H1 (cell line): ENCODE data around the gene FBXO8. TPM values are rescaled to one million over a fixed set of nuclear protein-coding genes. Genes with fewer than 3 reads are reported as not detected.

Experiments
- CTCF ChIA-PET: fragments of 300-600 bp; sonication (Branson Sonifier 250); formaldehyde crosslinking; loops from one replicate; lab custom pipeline; 2021; ENCODE audit not compliant: partially characterized antibody; lab: Charles Lee
- POLR2A ChIA-PET: fragments of 300-600 bp; sonication (Branson Sonifier 250); formaldehyde crosslinking; loops from one replicate; lab custom pipeline; 2021; ENCODE audit warnings: inconsistent platforms; ENCODE audit not compliant: partially characterized antibody; lab: Charles Lee
- DNase-seq, 2 experiments: peaks; one replicate each; pipeline versions ENCODE4 v3.0.0 to v3.0.0-alpha.2; 2010 to 2022; ENCODE audit warnings: low spot score in 2 of 2, low read depth in 1 of 2, mixed read lengths in 1 of 2
- FAIRE-seq: peaks from 2 replicates; lab custom pipeline; 2011; peaks lifted over from hg19 to GRCh38; lab: Jason Lieb, UNC
- H2AFZ ChIP-seq: 2 replicates; pipeline ENCODE4 v1.8.1; 2012; ENCODE audit warnings: low read length, inconsistent platforms
- H2AK5ac ChIP-seq: 2 replicates; pipeline ENCODE4 v1.6.1; 2013; ENCODE audit warnings: low read depth, low read length
- H2BK120ac ChIP-seq: replicated peaks from 2 replicates; pipeline ENCODE3; 2013; ENCODE audit warnings: low read depth, low read length, inconsistent platforms
- H2BK12ac ChIP-seq: 2 replicates; pipeline ENCODE4 v1.6.1; 2013; ENCODE audit warnings: low read depth, low read length
- H2BK15ac ChIP-seq: 2 replicates; pipeline ENCODE4 v1.6.1; 2013; ENCODE audit warnings: low read length
- H2BK20ac ChIP-seq: 2 replicates; pipeline ENCODE4 v1.6.1; 2013; ENCODE audit warnings: low read length
- H2BK5ac ChIP-seq: 2 replicates; pipeline ENCODE4 v1.6.1; 2013; ENCODE audit warnings: low read depth, low read length
- H3K14ac ChIP-seq: 2 replicates; pipeline ENCODE4 v1.6.1; 2013; ENCODE audit warnings: inconsistent platforms; ENCODE audit not compliant: insufficient read length
- H3K18ac ChIP-seq: 2 replicates; pipeline ENCODE4 v1.6.1; 2013; ENCODE audit warnings: low read length; ENCODE audit errors: extremely low read depth
- H3K23ac ChIP-seq: 2 replicates; pipeline ENCODE4 v1.6.1; 2013; ENCODE audit warnings: inconsistent platforms; ENCODE audit not compliant: insufficient read length
- H3K23me2 ChIP-seq: 2 replicates; pipeline ENCODE4 v1.6.1; 2013; ENCODE audit warnings: low read depth, low read length
- H3K27ac ChIP-seq: 2 replicates; pipeline ENCODE4 v1.6.1; 2011; ENCODE audit warnings: low read depth, low read length, inconsistent platforms
- H3K27me3 ChIP-seq, 4 experiments: replicated peaks in 1 of 4; 1 replicate in 1 of 4; 2 replicates in 3 of 4; pipeline versions ENCODE4 v1.6.1 to v1.8.1; 2011 to 2013; ENCODE audit warnings: low read length in 3 of 4, mild to moderate bottlenecking in 3 of 4, inconsistent platforms in 2 of 4, mixed read lengths in 2 of 4, moderate library complexity in 1 of 4; ENCODE audit not compliant: control insufficient read depth in 3 of 4, insufficient read depth in 3 of 4; ENCODE audit errors: extremely low read depth in 1 of 4
- H3K36me3 ChIP-seq, 4 experiments: 2 replicates each; pipeline versions ENCODE4 v1.6.1 to v1.8.1; 2011 to 2013; ENCODE audit warnings: mild to moderate bottlenecking in 4 of 4, low read length in 3 of 4, moderate library complexity in 2 of 4, control low read depth in 1 of 4, inconsistent platforms in 1 of 4; ENCODE audit not compliant: insufficient read depth in 4 of 4, control insufficient read depth in 2 of 4
- H3K4ac ChIP-seq: replicated peaks from 2 replicates; pipeline ENCODE3; 2013; ENCODE audit warnings: low read length, low read depth, mixed read lengths, inconsistent platforms; ENCODE audit not compliant: insufficient read length
- H3K4me1 ChIP-seq, 4 experiments: replicated peaks in 1 of 4; 1 replicate in 1 of 4; 2 replicates in 3 of 4; pipeline versions ENCODE4 v1.6.1 to v1.8.1; 2011 to 2013; ENCODE audit warnings: low read length in 3 of 4, inconsistent platforms in 2 of 4, mixed read lengths in 1 of 4; ENCODE audit not compliant: insufficient read depth in 4 of 4, control insufficient read depth in 3 of 4
- H3K4me2 ChIP-seq, 2 experiments: 2 replicates each; pipeline versions ENCODE4 v1.6.1 to v1.8.1; 2011 to 2013; ENCODE audit warnings: low read depth in 2 of 2, low read length in 2 of 2, control low read depth in 1 of 2, inconsistent platforms in 1 of 2, mild to moderate bottlenecking in 1 of 2; ENCODE audit not compliant: insufficient read depth in 1 of 2
- H3K4me3 ChIP-seq, 4 experiments: fragments of 200-600, 300-600 bp in 1 of 4; sonication (generic), shearing (Covaris generic), sonication (Bioruptor Twin) in 1 of 4; 2 replicates each; pipeline versions ENCODE4 v1.5.1 to v1.8.1; 2011 to 2016; ENCODE audit warnings: low read length in 4 of 4, low read depth in 3 of 4, control low read depth in 2 of 4, inconsistent platforms in 2 of 4, mild to moderate bottlenecking in 2 of 4, mixed read lengths in 1 of 4, moderate library complexity in 1 of 4; ENCODE audit not compliant: insufficient read depth in 2 of 4; ENCODE audit errors: extremely low read depth in 1 of 4
- H3K56ac ChIP-seq: replicated peaks from 2 replicates; pipeline ENCODE3; 2013; ENCODE audit warnings: low read depth, mild to moderate bottlenecking, mixed read lengths, low read length, inconsistent platforms; ENCODE audit not compliant: insufficient read length
- H3K79me1 ChIP-seq: 2 replicates; pipeline ENCODE4 v1.6.1; 2013; ENCODE audit warnings: low read depth, low read length, control low read depth
- H3K79me2 ChIP-seq, 2 experiments: 2 replicates each; pipeline versions ENCODE4 v1.6.1 to v1.8.1; 2012 to 2013; ENCODE audit warnings: low read length in 2 of 2, mild to moderate bottlenecking in 2 of 2, inconsistent platforms in 1 of 2; ENCODE audit not compliant: insufficient read depth in 2 of 2, control insufficient read depth in 1 of 2
- H3K9ac ChIP-seq, 4 experiments: replicated peaks in 1 of 4; 1 replicate in 1 of 4; 2 replicates in 3 of 4; pipeline versions ENCODE4 v1.6.1 to v1.8.1; 2011 to 2013; ENCODE audit warnings: low read depth in 3 of 4, low read length in 3 of 4, control low read depth in 2 of 4, mild to moderate bottlenecking in 2 of 4, moderate library complexity in 2 of 4, inconsistent platforms in 1 of 4; ENCODE audit errors: extremely low read depth in 1 of 4
- H3K9me3 ChIP-seq, 2 experiments: 2 replicates each; pipeline versions ENCODE4 v1.6.1 to v1.8.1; 2012 to 2013; ENCODE audit warnings: mild to moderate bottlenecking in 2 of 2, moderate library complexity in 2 of 2, control low read depth in 1 of 2, inconsistent platforms in 1 of 2, low read depth in 1 of 2, low read length in 1 of 2, mixed read lengths in 1 of 2; ENCODE audit not compliant: insufficient read depth in 2 of 2
- H4K20me1 ChIP-seq, 2 experiments: replicated peaks in 1 of 2; 2 replicates each; pipeline versions ENCODE3 to v1.8.1; 2011 to 2013; ENCODE audit warnings: inconsistent platforms in 2 of 2, low read length in 2 of 2, mild to moderate bottlenecking in 1 of 2; ENCODE audit not compliant: insufficient read depth in 2 of 2, control insufficient read depth in 1 of 2
- H4K5ac ChIP-seq: 2 replicates; pipeline ENCODE4 v1.6.1; 2013; ENCODE audit warnings: low read length, low read depth, mixed read lengths, inconsistent platforms; ENCODE audit not compliant: insufficient read length
- H4K8ac ChIP-seq: 2 replicates; pipeline ENCODE4 v1.8.0; 2013; ENCODE audit warnings: mild to moderate bottlenecking, moderate library complexity, low read length, inconsistent platforms; ENCODE audit not compliant: insufficient read depth; ENCODE audit errors: extremely low read depth
- H4K91ac ChIP-seq: replicated peaks from 2 replicates; pipeline ENCODE3; 2013; ENCODE audit warnings: low read length, mixed read lengths, inconsistent platforms; ENCODE audit not compliant: insufficient read length
- ASH2L ChIP-seq: fragments of 200-600, 300-600 bp; sonication (generic); IDR thresholded peaks from one replicate; pipeline ENCODE4 v1.7.1; 2017; ENCODE audit warnings: low read length
- BCL11A ChIP-seq, 2 experiments: IDR thresholded peaks; one replicate each; pipeline ENCODE4 v1.6.1; 2011; ENCODE audit warnings: low read depth in 2 of 2, low read length in 2 of 2, mild to moderate bottlenecking in 2 of 2
- CBX5 ChIP-seq: fragments of 300-800, 300-1000 bp; sonication (generic); IDR thresholded peaks from 2 replicates; pipeline ENCODE4 v1.7.1; 2016; ENCODE audit warnings: antibody characterized with exemption, low read length, low read depth
- CEBPB ChIP-seq: IDR thresholded peaks from 2 replicates; pipeline ENCODE4 v1.6.1; 2012; ENCODE audit warnings: low read depth, low read length
- POLR2A ChIP-seq, 2 experiments: IDR thresholded peaks; 1 replicate in 1 of 2; 2 replicates in 1 of 2; pipeline ENCODE4 v1.6.1; 2011; ENCODE audit warnings: low read depth in 2 of 2, low read length in 2 of 2, mild to moderate bottlenecking in 2 of 2; ENCODE audit errors: control extremely low read depth in 1 of 2
- SIX5 ChIP-seq: IDR thresholded peaks from 2 replicates; pipeline ENCODE4 v1.6.1; 2011; ENCODE audit warnings: mild to moderate bottlenecking, low read depth, low read length
- WGBS, 2 experiments: shearing (Covaris generic) in 1 of 2; methylation state at CpG; one replicate each; pipeline versions ENCODE4 v1.1.6 to v1.1.7; 2013 to 2015; ENCODE audit warnings: low lambda C conversion rate in 2 of 2, mixed read lengths in 2 of 2, inconsistent platforms in 1 of 2, low coverage in 1 of 2, missing lambda C conversion rate in 1 of 2; ENCODE audit not compliant: insufficient replicate concordance in 2 of 2, insufficient coverage in 1 of 2, insufficient read length in 1 of 2; ENCODE audit errors: extremely low coverage in 1 of 2, missing lambda C conversion rate in 1 of 2; 5-methylcytosine and 5-hydroxymethylcytosine counted together
- polyA plus RNA-seq, 7 experiments: library from polyadenylated mRNA; depleted of rRNA in 3 of 7; stranded (reverse) in 5 of 7; unstranded in 2 of 7; fragments of >200 nt in 5 of 7; fragments of 200-250 nt in 2 of 7; gene quantifications; 1 replicate in 5 of 7; 2 replicates in 1 of 7; 4 replicates in 1 of 7; pipeline versions ENCODE4 v1.2.1 to v1.2.3, GENCODE V29; 2011 to 2013; ENCODE audit warnings: missing spikeins in 2 of 7, mixed read lengths in 2 of 7
- total RNA-seq: library from RNA; stranded (reverse); fragmentation: NEBNext Ultra II Directional; extraction: Animal tissue kit (Norgen Biotek cat#: 25700); gene quantifications from 2 replicates; pipeline ENCODE4 v1.2.1, GENCODE V29; 2021
- TF ChIP-seq, protein P1 (sequence below): IDR thresholded peaks from 2 replicates; pipeline ENCODE4 v1.6.1; 2012; ENCODE audit warnings: inconsistent platforms

The FBXO8 gene
- total and polyA plus RNA-seq, 2 of the 8 experiments (the other 6 are each of a cell fraction or from before 2014, with no cell fraction given): 5.1 to 7.5 TPM

DNA sequence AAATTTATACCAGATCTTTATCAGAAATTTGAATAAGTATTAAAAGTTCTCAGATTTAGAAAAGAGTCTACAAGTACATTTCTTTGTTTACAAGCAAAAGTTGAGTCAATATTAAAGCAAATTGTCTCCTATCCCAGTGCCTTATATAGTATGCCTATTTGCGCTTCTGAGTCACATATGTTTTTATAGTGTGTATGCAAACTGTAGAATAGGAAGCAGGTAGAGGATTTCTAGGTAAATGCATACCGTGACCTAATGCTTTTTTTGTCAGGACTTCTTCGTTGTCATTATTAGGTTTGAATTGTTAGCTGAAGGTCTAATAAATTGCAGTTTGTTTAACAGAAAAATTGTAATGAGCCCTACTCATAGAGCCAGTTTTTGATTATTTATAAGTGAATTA, 22.5 kb upstream of the FBXO8 start:
- H3K79me1 ChIP-seq: no peaks in the 10 kb centered on the region
- no peak overlapping the region for H2BK20ac ChIP-seq
- H3K18ac ChIP-seq: no peak overlapping the region
- no peak overlapping the region for H2BK15ac ChIP-seq
- H3K9me3 ChIP-seq: no peaks in the 10 kb centered on the region
- no peak overlapping the region for H4K8ac ChIP-seq
- H3K27ac ChIP-seq: no peak overlapping the region
- no peak overlapping the region for H2BK5ac ChIP-seq
- H4K5ac ChIP-seq: no peak overlapping the region
- no peak overlapping the region for H3K9ac ChIP-seq
- no peak overlapping the region for H2BK120ac ChIP-seq
- FAIRE-seq: no peak
- POLR2A ChIA-PET: no interaction called here
- CTCF ChIA-PET: no interaction called here
- H3K4me1 ChIP-seq: no peaks in the 10 kb centered on the region
- H3K56ac ChIP-seq: no peak overlapping the region
- TF ChIP-seq, protein P1, sequence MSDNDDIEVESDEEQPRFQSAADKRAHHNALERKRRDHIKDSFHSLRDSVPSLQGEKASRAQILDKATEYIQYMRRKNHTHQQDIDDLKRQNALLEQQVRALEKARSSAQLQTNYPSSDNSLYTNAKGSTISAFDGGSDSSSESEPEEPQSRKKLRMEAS: no peak
- TF ChIP-seq CBX5: no peak
- no peak for TF ChIP-seq POLR2A (IDR thresholded peaks at IDR 0.05; ENCODE audit: control extremely low read depth in 1 of 2, low read depth in 2 of 2, low read length in 2 of 2)
- TF ChIP-seq ASH2L: no peak
- TF ChIP-seq BCL11A (IDR thresholded peaks at IDR 0.05; ENCODE audit: low read depth in 2 of 2, low read length in 2 of 2): no peak
- TF ChIP-seq SIX5: no peak
- TF ChIP-seq CEBPB: no peak
- TF ChIP-seq, all 59 proteins: peak for 0
- no peaks in the 10 kb centered on the region for H3K23me2 ChIP-seq
- no peak overlapping the region for H3K23ac ChIP-seq
- H4K91ac ChIP-seq: no peak overlapping the region
- H2AK5ac ChIP-seq: no peak overlapping the region
- H3K14ac ChIP-seq: no peak overlapping the region
- H4K20me1 ChIP-seq: no peaks in the 10 kb centered on the region
- DNase-seq: no peak
- no peaks in the 10 kb centered on the region for H3K27me3 ChIP-seq
- H3K4me3 ChIP-seq: no peak overlapping the region
- H2BK12ac ChIP-seq: no peak overlapping the region
- no peaks in the 10 kb centered on the region for H3K79me2 ChIP-seq
- H2AFZ ChIP-seq: no peak overlapping the region
- 91% methylated on average over 3 of the region's 3 CpGs; no CpG with 5 or more reads in 1 of the 2 experiments for WGBS, 2 experiments
- peaks cover 0 to 18% (median 0%) of the 10 kb centered on the region in 4 experiments; a peak in 2 of 8 replicates for H3K36me3 ChIP-seq
- H3K4ac ChIP-seq: no peak overlapping the region
- no peak overlapping the region for H3K4me2 ChIP-seq
